ENCODE results near the gene MACROD1. TPM values are rescaled to one million over a fixed set of nuclear protein-coding genes. Genes with fewer than 3 reads are reported as not detected.

Gene MACROD1
- total RNA-seq, 2 donors from 2014 or later, result 24.7 to 65.4 TPM

DNA sequence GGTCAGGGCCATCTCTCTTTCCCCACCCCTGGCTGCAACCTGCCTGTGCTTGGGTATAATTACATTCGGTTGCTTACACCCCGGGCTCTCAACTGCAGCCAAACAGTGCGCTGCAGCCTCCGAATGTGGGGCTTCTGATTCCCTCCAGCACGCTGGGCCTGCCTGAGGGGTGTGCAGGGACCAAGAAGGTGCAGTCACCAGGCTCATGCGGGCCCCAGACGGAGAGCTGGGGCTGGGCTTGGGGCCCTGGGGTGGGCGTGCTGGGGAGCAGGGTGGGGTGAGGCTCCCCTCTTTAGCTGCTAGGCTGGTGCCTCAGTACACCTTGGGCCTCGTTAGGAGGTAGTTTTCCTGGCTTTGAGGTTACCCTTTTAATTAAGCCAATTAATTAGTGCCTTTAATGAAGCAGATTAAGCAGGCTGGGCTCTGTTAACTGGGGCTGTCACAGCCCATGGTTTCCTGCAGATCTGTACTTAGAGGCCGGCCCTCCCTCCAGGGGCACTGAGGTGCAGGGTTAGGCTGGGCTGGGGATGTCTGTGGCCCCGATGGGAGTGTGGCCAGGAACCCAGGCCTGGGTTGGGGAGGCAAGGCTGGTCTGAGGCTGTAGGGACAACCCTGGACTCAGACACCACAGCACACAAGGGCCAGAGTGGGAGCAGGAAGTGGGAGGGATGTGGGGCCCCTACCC is 112.8 kb downstream of the MACROD1 start:
- WGBS, 2 donors, result 87 to 90% methylated on average over 6 to 11 of the region's 11 CpGs
- ATAC-seq, result no peak
- Histone ChIP-seq H3K27me3 (no peaks in the 10 kb centered on the region), H3K4me1 (no peaks in the 10 kb centered on the region), H3K36me3 (replicated peaks in 1 of 2; ENCODE audit: insufficient read depth in 1 of 2, low read depth in 2 of 2) (no peaks in the 10 kb centered on the region), H3K4me3 (no peak overlapping the region), H3K9me3 (no peaks in the 10 kb centered on the region), H3K27ac (no peak overlapping the region)
- TF ChIP-seq CTCF (IDR thresholded peaks at IDR 0.05), result no peak
- no peak for TF ChIP-seq POLR2A (IDR thresholded peaks at IDR 0.05)
- intact Hi-C loops (cut with DNase I), result no loop called here
- DNase-seq, result no peak

DNA sequence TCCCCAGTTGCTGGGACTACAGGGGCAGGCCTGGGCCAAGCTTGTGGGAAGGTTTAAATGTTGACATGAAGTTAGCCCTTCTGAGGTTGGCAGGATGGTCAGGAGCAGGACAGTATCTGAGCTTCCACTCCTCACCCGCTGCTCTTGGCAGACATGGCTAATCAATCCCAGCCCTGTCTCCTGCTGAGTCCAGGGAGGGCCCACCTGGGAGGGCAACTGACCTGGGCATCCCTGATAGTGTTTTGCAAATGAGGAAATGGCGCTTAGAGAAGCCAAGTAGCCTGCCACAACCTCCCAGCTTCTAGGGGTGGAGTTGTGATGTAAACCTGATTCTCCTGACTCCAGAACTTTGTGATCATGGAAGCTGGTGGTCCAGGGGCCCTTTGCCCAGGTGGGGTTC is 113.5 kb downstream of the MACROD1 start:
- Histone ChIP-seq H3K27ac (no peak overlapping the region), H3K9me3 (no peaks in the 10 kb centered on the region), H3K27me3 (no peaks in the 10 kb centered on the region), H3K4me1 (no peaks in the 10 kb centered on the region), H3K4me3 (no peak overlapping the region), H3K36me3 (replicated peaks in 1 of 2; ENCODE audit: insufficient read depth in 1 of 2, low read depth in 2 of 2) (no peaks in the 10 kb centered on the region)
- 79% methylated on average over 2 of the region's 2 CpGs; no CpG with 5 or more reads in 1 of the 2 donors for WGBS, 2 donors
- ATAC-seq, result no peak
- DNase-seq, result no peak
- intact Hi-C loops (cut with DNase I), result no loop called here
- TF ChIP-seq CTCF (IDR thresholded peaks at IDR 0.05), result no peak
- no peak for TF ChIP-seq POLR2A (IDR thresholded peaks at IDR 0.05)

DNA sequence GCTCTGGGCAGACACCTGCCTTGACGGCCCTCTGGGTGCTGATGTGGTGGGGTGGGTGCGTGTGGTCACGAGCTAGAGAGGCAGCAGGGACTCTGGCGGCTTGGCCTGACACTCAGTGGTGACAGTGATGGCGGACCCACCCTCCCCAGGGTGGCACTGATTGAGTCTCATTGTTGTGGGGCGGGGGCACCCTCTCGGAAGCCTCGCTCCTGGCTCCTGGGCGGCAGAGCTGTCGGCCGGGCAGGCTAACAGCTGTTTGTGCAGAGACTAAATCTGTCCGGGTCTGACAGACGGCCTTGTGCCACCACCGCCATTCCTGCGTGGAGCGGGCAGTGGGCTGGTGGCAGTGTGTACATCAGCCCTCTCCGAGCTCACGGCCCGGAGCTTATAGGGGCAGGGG is 114.6 kb downstream of the MACROD1 start:
- Histone ChIP-seq H3K4me1 (no peaks in the 10 kb centered on the region), H3K36me3 (replicated peaks in 1 of 2; ENCODE audit: insufficient read depth in 1 of 2, low read depth in 2 of 2) (no peaks in the 10 kb centered on the region), H3K4me3 (no peak overlapping the region), H3K27me3 (no peaks in the 10 kb centered on the region), H3K9me3 (no peaks in the 10 kb centered on the region), H3K27ac (no peak overlapping the region)
- DNase-seq, result no peak
- WGBS, 2 donors, result 96% methylated on average over 19 of the region's 19 CpGs; no CpG with 5 or more reads in 1 of the 2 donors
- no peak for TF ChIP-seq CTCF (IDR thresholded peaks at IDR 0.05)
- TF ChIP-seq POLR2A (IDR thresholded peaks at IDR 0.05), result no peak
- ATAC-seq, result no peak
- intact Hi-C loops (cut with DNase I), result no loop called here

- no peak for TF ChIP-seq CTCF (IDR thresholded peaks at IDR 0.05)
- intact Hi-C loops (cut with DNase I), result no loop called here
- DNase-seq (no peak), ATAC-seq (no peak)
- no peaks in the 10 kb centered on the region for H3K36me3 ChIP-seq (replicated peaks in 1 of 2; ENCODE audit: insufficient read depth in 1 of 2, low read depth in 2 of 2)
- WGBS, 2 donors, result 93 to 100% methylated on average over 3 to 7 of the region's 8 CpGs
- no peak overlapping the region for H3K27ac ChIP-seq
- H3K4me3 ChIP-seq, result no peak overlapping the region
- H3K4me1 ChIP-seq, result no peaks in the 10 kb centered on the region
- H3K27me3 ChIP-seq, result no peaks in the 10 kb centered on the region
- H3K9me3 ChIP-seq, result no peaks in the 10 kb centered on the region
Measured at GRCh38 chr11:64049509-64049908, 116.4 kb downstream of the MACROD1 start.
